ENCODE data around the gene TECTA. TPM values are rescaled to one million over a fixed set of nuclear protein-coding genes. Genes with fewer than 3 reads are reported as not detected.

Gene TECTA
- total and polyA plus RNA-seq, 8 donors: 0.18 to 0.73 (median 0.35) TPM

GRCh38 chr11:121058941-121059340 is 42.1 kb upstream of the TECTA start:
- Histone ChIP-seq H3K4me3 (no peak overlapping the region), H3K36me3 (peaks cover 0 to 18% (median 7%) of the 10 kb centered on the region in 3 donors), H3K27me3 (no peaks in the 10 kb centered on the region), H3K4me1 (no peaks in the 10 kb centered on the region), H3K27ac (no peak overlapping the region), H3K9me3 (no peaks in the 10 kb centered on the region)
- no peak for DNase-seq
- ATAC-seq: no peak
- intact Hi-C loops (cut with DNase I): no loop called here
- 89 to 95% methylated on average over 3 of the region's 3 CpGs for WGBS, 2 donors
- FAIRE-seq: no peak
- no peak for TF ChIP-seq CTCF (IDR thresholded peaks at IDR 0.05)

GRCh38 chr11:121059605-121060004 is 41.4 kb upstream of the TECTA start:
- Histone ChIP-seq H3K4me3 (no peak overlapping the region), H3K9me3 (no peaks in the 10 kb centered on the region), H3K4me1 (no peaks in the 10 kb centered on the region), H3K36me3 (peaks cover 0 to 13% (median 7%) of the 10 kb centered on the region in 3 donors), H3K27ac (no peak overlapping the region), H3K27me3 (no peaks in the 10 kb centered on the region)
- intact Hi-C loops (cut with DNase I): no loop called here
- ATAC-seq (no peak), FAIRE-seq (peak; percentile 70), DNase-seq (no peak)
- TF ChIP-seq CTCF (IDR thresholded peaks at IDR 0.05): no peak
- WGBS, 2 donors: 93 to 96% methylated on average over 3 of the region's 3 CpGs

GRCh38 chr11:121063728-121064127 is 37.3 kb upstream of the TECTA start:
- DNase-seq: no peak
- Histone ChIP-seq H3K27me3 (no peaks in the 10 kb centered on the region), H3K36me3 (peaks cover 0 to 13% (median 0%) of the 10 kb centered on the region in 3 donors), H3K4me3 (no peak overlapping the region), H3K9me3 (no peaks in the 10 kb centered on the region), H3K27ac (no peak overlapping the region), H3K4me1 (peaks cover 4 to 13% (median 13%) of the 10 kb centered on the region in 3 donors)
- peak in 2 of 4 donors; percentile 14 to 15 for TF ChIP-seq CTCF (IDR thresholded peaks at IDR 0.05)
- FAIRE-seq: no peak
- intact Hi-C loops (cut with DNase I): no loop called here
- 91% methylated on average over 2 of the region's 2 CpGs for WGBS, 2 donors
- no peak for ATAC-seq

- FAIRE-seq (no peak), ATAC-seq (no peak), DNase-seq (no peak)
- H3K36me3 ChIP-seq: peaks cover 0 to 2% (median 0%) of the 10 kb centered on the region in 3 donors
- no peaks in the 10 kb centered on the region for H3K9me3 ChIP-seq
- no peak overlapping the region for H3K4me3 ChIP-seq
- intact Hi-C loops (cut with DNase I): no loop called here
- no peak overlapping the region for H3K27ac ChIP-seq
- no peaks in the 10 kb centered on the region for H3K27me3 ChIP-seq
- no peak for TF ChIP-seq CTCF (IDR thresholded peaks at IDR 0.05)
- 96% methylated on average over 3 of the region's 3 CpGs for WGBS, 2 donors
- H3K4me1 ChIP-seq: peaks cover 4 to 18% (median 13%) of the 10 kb centered on the region in 3 donors
These were observed 34.4 kb upstream of the TECTA start for GRCh38 chr11:121066623-121067022.

- Histone ChIP-seq H3K4me3 (no peak overlapping the region), H3K27me3 (no peaks in the 10 kb centered on the region), H3K4me1 (peaks cover 4 to 20% (median 13%) of the 10 kb centered on the region in 3 donors), H3K27ac (no peak overlapping the region), H3K36me3 (no peaks in the 10 kb centered on the region), H3K9me3 (no peaks in the 10 kb centered on the region)
- no peak for TF ChIP-seq CTCF (IDR thresholded peaks at IDR 0.05)
- intact Hi-C loops (cut with DNase I): no loop called here
- no peak for DNase-seq
- 85 to 86% methylated on average over 3 of the region's 3 CpGs for WGBS, 2 donors
- no peak for ATAC-seq
- FAIRE-seq: no peak
These were observed 34.0 kb upstream of the TECTA start for GRCh38 chr11:121067026-121067425.

All from pancreas (tissue), 10 donors.